ENCODE measurements around the gene DAPP1. TPM values are rescaled to one million over a fixed set of nuclear protein-coding genes. Genes with fewer than 3 reads are reported as not detected.

DAPP1 gene
- total RNA-seq, 2 experiments from 2014 or later, result 55.7 to 71.9 TPM

DNA sequence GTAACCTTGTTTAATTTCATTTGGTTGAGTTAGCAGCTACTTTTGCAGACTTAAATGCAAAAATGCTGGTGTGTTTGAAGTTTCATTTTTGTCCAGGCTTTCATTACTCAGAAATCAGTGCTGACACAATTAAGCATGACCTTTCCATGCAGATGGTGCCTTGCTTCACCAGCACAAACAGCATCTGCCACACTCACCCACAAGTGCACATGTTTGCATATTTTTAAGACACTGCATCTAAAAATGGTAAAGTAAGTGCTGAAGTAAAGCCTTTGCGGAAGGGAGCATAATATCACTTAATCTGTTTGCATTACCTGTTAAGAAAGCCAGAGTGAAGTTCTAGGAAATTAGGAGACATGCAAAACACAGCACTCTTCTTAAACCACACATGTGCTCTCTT, 7.3 kb upstream of the DAPP1 start:
- TF ChIP-seq CTCF (conservative IDR thresholded peaks at IDR 0.05; ENCODE audit: low read length) (no peak), EZH2phosphoT487 (IDR thresholded peaks at IDR 0.05; ENCODE audit: borderline replicate concordance, low read depth, low read length) (no peak)
- peak overlapping the region; percentile 74 for H3K4me2 ChIP-seq (ENCODE audit: low read length)
- no peaks in the 10 kb centered on the region for H3K9me2 ChIP-seq (ENCODE audit: insufficient read depth, low read length)
- H4K20me1 ChIP-seq (ENCODE audit: insufficient read depth, low read length), result no peaks in the 10 kb centered on the region
- no peaks in the 10 kb centered on the region for H3K79me2 ChIP-seq (ENCODE audit: insufficient read depth, low read depth, low read length)
- peak overlapping the region; percentile 35 for H3K4me3 ChIP-seq (ENCODE audit: low read depth, low read length, poor library complexity, severe bottlenecking)
- intact Hi-C loops (cut with micrococcal nuclease; ENCODE audit: unreplicated experiment), result loop anchor here (5.0 to 10.0 kb wide), 3 partner anchors 175 to 722 kb away; partner anchors contain the start of gene ADH5
- peaks cover 58% of the 10 kb centered on the region for H3K4me1 ChIP-seq (ENCODE audit: insufficient read depth, low read length, poor library complexity, severe bottlenecking)
- H3K9me3 ChIP-seq (ENCODE audit: low read length), result no peaks in the 10 kb centered on the region
- H3K36me3 ChIP-seq (ENCODE audit: insufficient read depth, low read length), result no peaks in the 10 kb centered on the region
- H3K27ac ChIP-seq (ENCODE audit: low read depth, low read length, poor library complexity, severe bottlenecking), result peak overlapping the region; percentile 59
- ChIA-PET POLR2A (interaction anchor here (0.8 to 2.8 kb wide), 11 partner anchors 8 to 251 kb away, joined by 3 to 22 read pairs (median 4); partner anchors contain the start of genes DAPP1, DNAJB14 and TRMT10A), CTCF (ENCODE audit: unreplicated experiment) (interaction anchor here (1.2 kb wide), 1 partner anchor 12 kb away, joined by 3 read pairs; no protein-coding TSS in a partner anchor)
- peak; percentile 75 for DNase-seq (ENCODE audit: low spot score)
- H2AFZ ChIP-seq (ENCODE audit: low read length), result peak overlapping the region; percentile 67
- BruUV-seq (replicated peaks), result no TSS peak

DNA sequence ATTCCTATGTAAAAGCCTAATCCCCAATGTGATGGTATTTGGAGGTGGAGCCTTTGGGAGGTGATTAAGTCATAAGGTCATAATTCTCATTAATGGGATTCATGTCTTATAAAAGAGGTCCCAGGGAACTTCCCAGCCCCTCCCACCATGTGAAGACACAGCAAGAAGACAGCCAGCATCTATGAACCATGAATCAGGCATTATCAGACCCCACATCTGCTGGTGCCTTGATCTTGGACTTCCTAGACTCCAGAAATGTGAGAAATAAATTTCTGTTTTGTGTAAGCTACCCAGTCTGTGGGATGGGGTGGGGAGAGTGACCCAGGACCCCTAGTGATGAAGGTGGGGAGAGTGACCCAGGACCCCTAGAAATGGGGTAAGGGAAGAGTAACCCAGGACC, 6.1 kb upstream of the DAPP1 start:
- no peaks in the 10 kb centered on the region for H3K79me2 ChIP-seq (ENCODE audit: insufficient read depth, low read depth, low read length)
- no peaks in the 10 kb centered on the region for H3K9me2 ChIP-seq (ENCODE audit: insufficient read depth, low read length)
- no TSS peak for BruUV-seq (replicated peaks)
- TF ChIP-seq EZH2phosphoT487 (IDR thresholded peaks at IDR 0.05; ENCODE audit: borderline replicate concordance, low read depth, low read length) (no peak), CTCF (conservative IDR thresholded peaks at IDR 0.05; ENCODE audit: low read length) (no peak)
- no peak for DNase-seq (ENCODE audit: low spot score)
- H3K4me3 ChIP-seq (ENCODE audit: low read depth, low read length, poor library complexity, severe bottlenecking), result no peak overlapping the region
- ChIA-PET POLR2A (interaction anchor here (0.5 to 2.0 kb wide), 4 partner anchors 10 to 1502 kb away, joined by 3 to 15 read pairs (median 4); no protein-coding TSS in a partner anchor), CTCF (ENCODE audit: unreplicated experiment) (no interaction called here)
- H3K36me3 ChIP-seq (ENCODE audit: insufficient read depth, low read length), result no peaks in the 10 kb centered on the region
- intact Hi-C loops (cut with micrococcal nuclease; ENCODE audit: unreplicated experiment), result no loop called here
- H3K4me1 ChIP-seq (ENCODE audit: insufficient read depth, low read length, poor library complexity, severe bottlenecking), result peaks cover 57% of the 10 kb centered on the region
- H3K9me3 ChIP-seq (ENCODE audit: low read length), result no peaks in the 10 kb centered on the region
- no peak overlapping the region for H3K4me2 ChIP-seq (ENCODE audit: low read length)
- no peaks in the 10 kb centered on the region for H4K20me1 ChIP-seq (ENCODE audit: insufficient read depth, low read length)
- no peak overlapping the region for H3K27ac ChIP-seq (ENCODE audit: low read depth, low read length, poor library complexity, severe bottlenecking)
- no peak overlapping the region for H2AFZ ChIP-seq (ENCODE audit: low read length)

DNA sequence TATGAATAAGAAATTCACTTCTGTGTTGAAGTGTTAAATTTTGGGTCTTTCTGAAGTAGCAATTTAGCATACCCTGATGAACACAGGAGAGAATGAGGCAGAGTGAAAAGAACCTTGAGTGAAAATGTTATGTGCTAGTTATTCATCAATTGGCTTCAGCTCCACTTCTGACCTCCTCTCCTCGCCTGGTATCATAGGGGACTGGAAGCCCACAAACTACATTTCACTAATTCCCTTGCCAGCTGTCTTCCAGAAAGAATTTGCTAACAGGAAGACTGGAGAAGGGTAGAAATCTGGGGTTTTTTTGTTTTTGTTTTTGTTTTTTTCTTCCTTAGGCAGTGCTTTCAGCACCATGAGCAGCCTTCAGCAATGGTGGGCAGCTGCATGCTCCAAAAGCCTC, 5.5 kb upstream of the DAPP1 start:
- Histone ChIP-seq H3K79me2 (ENCODE audit: insufficient read depth, low read depth, low read length) (no peaks in the 10 kb centered on the region), H3K4me3 (ENCODE audit: low read depth, low read length, poor library complexity, severe bottlenecking) (no peak overlapping the region), H3K4me2 (ENCODE audit: low read length) (0 out of 2 replicates have a peak overlapping the region, but pooled peaks have one; percentile 5), H3K9me3 (ENCODE audit: low read length) (no peaks in the 10 kb centered on the region), H3K36me3 (ENCODE audit: insufficient read depth, low read length) (no peaks in the 10 kb centered on the region), H4K20me1 (ENCODE audit: insufficient read depth, low read length) (no peaks in the 10 kb centered on the region), H3K4me1 (ENCODE audit: insufficient read depth, low read length, poor library complexity, severe bottlenecking) (peaks cover 62% of the 10 kb centered on the region), H2AFZ (ENCODE audit: low read length) (no peak overlapping the region), H3K27ac (ENCODE audit: low read depth, low read length, poor library complexity, severe bottlenecking) (no peak overlapping the region), H3K9me2 (ENCODE audit: insufficient read depth, low read length) (no peaks in the 10 kb centered on the region)
- no peak for TF ChIP-seq EZH2phosphoT487 (IDR thresholded peaks at IDR 0.05; ENCODE audit: borderline replicate concordance, low read depth, low read length)
- no peak for TF ChIP-seq CTCF (conservative IDR thresholded peaks at IDR 0.05; ENCODE audit: low read length)
- CTCF ChIA-PET (ENCODE audit: unreplicated experiment), result interaction anchor here (0.9 kb wide), 1 partner anchor 129 kb away, joined by 3 read pairs; no protein-coding TSS in a partner anchor
- no peak for DNase-seq (ENCODE audit: low spot score)
- no TSS peak for BruUV-seq (replicated peaks)
- intact Hi-C loops (cut with micrococcal nuclease; ENCODE audit: unreplicated experiment), result no loop called here
- POLR2A ChIA-PET, result interaction anchor here (0.7 to 2.0 kb wide), 8 partner anchors 10 to 248 kb away, joined by 3 to 15 read pairs (median 4); partner anchors contain the start of gene TRMT10A
